H1 (cell line): ENCODE results near the gene DUSP23. TPM values are rescaled to one million over a fixed set of nuclear protein-coding genes. Genes with fewer than 3 reads are reported as not detected.

Source experiments
- KDM1A ChIP-seq: fragments of 200-600, 300-600 bp; sonication (generic); IDR thresholded peaks from 2 replicates; pipeline ENCODE4 v1.7.1; 2016; ENCODE audit warnings: mild to moderate bottlenecking, low read length, borderline replicate concordance
- POLR2A ChIP-seq, 2 experiments: IDR thresholded peaks; 1 replicate in 1 of 2; 2 replicates in 1 of 2; pipeline ENCODE4 v1.6.1; 2011; ENCODE audit warnings: low read depth in 2 of 2, low read length in 2 of 2, mild to moderate bottlenecking in 2 of 2; ENCODE audit errors: control extremely low read depth in 1 of 2
- POU5F1 ChIP-seq: IDR thresholded peaks from 2 replicates; pipeline ENCODE4 v1.6.1; 2011; ENCODE audit warnings: low read depth, mild to moderate bottlenecking, low read length, moderate library complexity
- SIN3A ChIP-seq, 2 experiments: IDR thresholded peaks in 1 of 2; conservative IDR thresholded peaks in 1 of 2; 2 replicates each; pipeline ENCODE4 v1.6.1; 2011 to 2012; ENCODE audit warnings: low read length in 2 of 2, improper control_type of control experiment in 1 of 2, low read depth in 1 of 2, mild to moderate bottlenecking in 1 of 2
- polyA plus RNA-seq, 7 experiments: library from polyadenylated mRNA; depleted of rRNA in 3 of 7; stranded (reverse) in 5 of 7; unstranded in 2 of 7; fragments of >200 nt in 5 of 7; fragments of 200-250 nt in 2 of 7; gene quantifications; 1 replicate in 5 of 7; 2 replicates in 1 of 7; 4 replicates in 1 of 7; pipeline versions ENCODE4 v1.2.1 to v1.2.3, GENCODE V29; 2011 to 2013; ENCODE audit warnings: missing spikeins in 2 of 7, mixed read lengths in 2 of 7
- total RNA-seq: library from RNA; stranded (reverse); fragmentation: NEBNext Ultra II Directional; extraction: Animal tissue kit (Norgen Biotek cat#: 25700); gene quantifications from 2 replicates; pipeline ENCODE4 v1.2.1, GENCODE V29; 2021

The DUSP23 gene
- total and polyA plus RNA-seq, 2 of the 8 experiments (the other 6 are each of a cell fraction or from before 2014, with no cell fraction given): 45.8 to 80.1 TPM

- no peak for TF ChIP-seq SIN3A (conservative IDR thresholded peaks at IDR 0.05 in 1 of 2, IDR thresholded peaks at IDR 0.05 in 1 of 2; ENCODE audit: low read depth in 1 of 2, low read length in 2 of 2)
- no peak for TF ChIP-seq KDM1A
- no peak for TF ChIP-seq POU5F1
- TF ChIP-seq POLR2A (IDR thresholded peaks at IDR 0.05; ENCODE audit: control extremely low read depth in 1 of 2, low read depth in 2 of 2, low read length in 2 of 2): no peak
These were observed 1.2 kb downstream of the DUSP23 start (continued) for GRCh38 chr1:159781992-159782391.
